Uterus (tissue), 2 donors: Measurements from ENCODE around the gene PTCD3.

ENCODE experiments used
- POLR2A ChIP-seq, 2 donors: fragments of 450-650 bp; IDR thresholded peaks; one replicate each; pipeline ENCODE4 v1.6.1; 2016; ENCODE audit warnings: antibody characterized with exemption in 2 of 2, mild to moderate bottlenecking in 1 of 2, moderate library complexity in 1 of 2
- TF ChIP-seq, protein P1 (sequence below), 4 experiments: fragments of 200-600 bp in 2 of 4; fragments of 450-650 bp in 2 of 4; sonication (generic) in 2 of 4; IDR thresholded peaks; one replicate each; pipeline ENCODE4 v1.5.1; 2016 to 2019; ENCODE audit warnings: antibody characterized with exemption in 4 of 4, mild to moderate bottlenecking in 2 of 4, moderate library complexity in 1 of 4

DNA sequence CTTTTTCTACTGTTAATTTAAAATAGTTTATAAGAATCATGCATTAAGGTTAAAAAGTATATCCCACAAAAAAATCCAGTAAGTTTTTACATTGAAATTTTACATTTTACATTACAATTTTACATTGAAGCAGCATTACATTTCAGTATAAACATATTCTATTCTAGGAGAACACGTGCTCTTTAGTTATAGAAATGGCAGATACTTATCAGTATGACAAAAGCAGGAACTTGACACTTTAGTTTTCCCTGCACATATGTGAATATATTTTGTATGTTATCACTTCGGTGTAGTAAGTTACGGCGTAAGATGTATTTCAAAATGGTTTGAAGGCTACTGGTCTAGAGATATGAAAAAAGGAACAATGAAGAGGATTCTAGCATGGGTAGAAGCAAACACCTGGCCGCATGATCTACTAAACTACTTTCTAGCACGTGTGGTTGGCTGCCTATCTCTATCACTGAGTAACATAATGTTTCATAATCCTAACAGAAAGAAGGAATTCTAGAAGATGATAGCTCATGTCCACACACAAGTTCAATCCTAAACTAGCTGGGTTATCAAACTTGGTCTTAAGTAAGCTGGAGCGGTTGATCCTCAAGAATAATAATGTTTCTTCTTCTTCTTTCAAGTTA lies 83.9 kb downstream of the PTCD3 start:
- TF ChIP-seq, protein P1, sequence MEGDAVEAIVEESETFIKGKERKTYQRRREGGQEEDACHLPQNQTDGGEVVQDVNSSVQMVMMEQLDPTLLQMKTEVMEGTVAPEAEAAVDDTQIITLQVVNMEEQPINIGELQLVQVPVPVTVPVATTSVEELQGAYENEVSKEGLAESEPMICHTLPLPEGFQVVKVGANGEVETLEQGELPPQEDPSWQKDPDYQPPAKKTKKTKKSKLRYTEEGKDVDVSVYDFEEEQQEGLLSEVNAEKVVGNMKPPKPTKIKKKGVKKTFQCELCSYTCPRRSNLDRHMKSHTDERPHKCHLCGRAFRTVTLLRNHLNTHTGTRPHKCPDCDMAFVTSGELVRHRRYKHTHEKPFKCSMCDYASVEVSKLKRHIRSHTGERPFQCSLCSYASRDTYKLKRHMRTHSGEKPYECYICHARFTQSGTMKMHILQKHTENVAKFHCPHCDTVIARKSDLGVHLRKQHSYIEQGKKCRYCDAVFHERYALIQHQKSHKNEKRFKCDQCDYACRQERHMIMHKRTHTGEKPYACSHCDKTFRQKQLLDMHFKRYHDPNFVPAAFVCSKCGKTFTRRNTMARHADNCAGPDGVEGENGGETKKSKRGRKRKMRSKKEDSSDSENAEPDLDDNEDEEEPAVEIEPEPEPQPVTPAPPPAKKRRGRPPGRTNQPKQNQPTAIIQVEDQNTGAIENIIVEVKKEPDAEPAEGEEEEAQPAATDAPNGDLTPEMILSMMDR (IDR thresholded peaks at IDR 0.05) = no peak
- TF ChIP-seq POLR2A (IDR thresholded peaks at IDR 0.05) = no peak
